NCI-H2171 (cell line): ENCODE data around the gene HOXA6.

Experiments
- DNase-seq: peaks from one replicate; lab custom pipeline; 2025; lab: John Stamatoyannopoulos, UW

HOXA6 gene

DNA sequence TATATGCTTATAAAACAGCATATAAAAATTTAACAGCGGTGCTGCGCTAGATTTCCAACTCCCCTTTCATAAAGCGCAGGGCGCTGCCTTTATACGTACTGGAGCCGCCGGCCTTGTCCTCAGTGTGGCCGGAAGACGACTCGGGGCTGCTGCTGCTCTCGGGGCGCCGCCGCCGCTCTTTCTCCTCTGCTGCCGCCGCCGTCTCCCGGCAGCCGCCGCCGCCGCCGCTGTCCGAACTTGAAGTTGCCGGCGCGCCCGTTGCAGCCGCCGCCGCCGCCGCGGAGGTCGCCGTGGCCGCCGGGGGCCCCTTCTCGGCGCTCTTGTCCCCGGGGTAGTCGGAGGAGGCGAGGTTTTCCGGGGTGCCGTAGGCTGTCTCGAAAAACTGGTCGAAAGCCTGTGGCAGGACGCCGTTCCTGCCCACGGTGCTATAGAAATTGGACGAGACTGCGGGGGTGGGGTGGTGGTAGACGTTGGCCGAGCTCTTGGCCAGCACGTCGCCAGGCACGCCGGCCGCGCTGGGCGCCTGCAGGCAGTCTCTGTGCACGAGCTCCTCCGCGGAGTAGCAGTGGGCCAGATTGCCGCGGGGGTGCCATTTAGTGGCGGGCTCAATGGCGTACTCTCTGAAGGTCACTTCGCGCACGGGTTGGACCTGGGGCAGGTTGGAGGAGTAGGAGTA, 36.9 kb upstream of the HOXA6 start:
- peak; percentile 25 for DNase-seq

DNA sequence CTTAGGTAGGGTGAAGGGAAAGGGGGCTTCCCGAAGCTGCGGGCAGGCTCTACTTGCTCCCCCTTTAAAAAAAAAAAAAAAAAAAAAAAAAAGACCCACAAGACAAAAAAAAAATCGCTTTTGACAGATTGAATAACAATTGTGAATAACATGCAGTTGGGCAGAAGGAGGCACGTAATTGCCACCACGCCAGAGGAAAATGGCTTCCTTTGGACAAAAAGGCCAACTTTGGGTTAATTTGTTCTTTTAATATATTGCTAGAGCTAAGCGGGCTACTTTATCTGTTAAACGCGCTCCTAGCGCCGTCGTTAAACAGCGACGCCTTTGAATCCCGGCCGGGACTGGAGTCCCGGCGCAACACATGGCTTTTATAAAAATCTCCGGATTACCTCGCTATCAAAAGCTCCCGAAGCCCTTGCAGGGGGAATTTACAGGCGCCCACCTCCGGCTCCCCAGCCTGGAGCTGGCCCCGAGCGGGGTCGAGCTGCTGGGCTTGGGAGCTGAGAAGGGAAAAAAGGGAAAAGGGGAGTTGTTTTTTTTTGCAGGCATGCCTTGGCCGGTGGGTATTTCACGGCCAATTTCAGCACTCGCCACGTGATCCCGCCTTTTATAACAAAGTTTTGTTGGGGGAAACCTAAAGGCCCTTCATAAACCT, 36.2 kb upstream of the HOXA6 start:
- DNase-seq = peak; percentile 50

DNA sequence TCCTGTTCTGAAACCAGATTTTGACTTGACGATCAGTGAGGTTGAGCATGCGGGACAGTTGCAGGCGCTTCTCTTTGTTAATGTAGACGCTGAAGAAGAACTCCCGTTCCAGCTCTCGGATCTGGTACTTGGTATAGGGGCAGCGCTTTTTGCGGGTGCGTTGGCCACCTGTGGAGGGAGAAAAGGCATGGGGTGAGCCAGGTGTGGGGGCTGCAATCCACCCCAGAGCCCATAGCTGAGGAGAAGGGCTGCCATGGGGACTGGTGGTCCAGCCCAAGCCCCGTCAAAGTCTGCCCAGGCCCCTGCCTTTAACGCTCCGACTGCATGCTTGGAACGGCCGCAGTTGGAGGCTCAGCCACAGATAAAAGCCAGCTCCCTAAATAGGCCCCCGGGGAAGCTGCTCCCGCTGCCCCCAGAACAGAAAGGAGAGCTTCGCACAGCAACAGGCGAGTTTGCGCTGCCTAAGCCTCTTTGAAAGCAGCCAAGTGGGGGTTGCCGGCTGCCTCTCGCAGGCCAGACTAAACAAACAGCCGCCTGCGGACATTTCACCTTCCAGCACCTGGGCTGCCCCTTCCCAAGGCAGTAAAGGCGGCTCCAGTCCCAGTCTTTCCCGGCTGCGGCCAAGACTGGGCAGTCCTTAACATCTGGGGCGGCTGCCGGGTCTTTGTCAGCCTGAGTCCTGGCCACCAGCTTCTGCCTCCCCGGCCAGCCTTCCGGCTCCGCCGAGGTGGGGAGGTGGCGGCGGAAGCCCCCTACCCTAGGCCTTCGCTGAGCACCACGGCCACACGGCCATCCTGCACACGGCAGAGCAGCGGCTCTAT, 35.5 kb upstream of the HOXA6 start:
- no peak for DNase-seq

DNA sequence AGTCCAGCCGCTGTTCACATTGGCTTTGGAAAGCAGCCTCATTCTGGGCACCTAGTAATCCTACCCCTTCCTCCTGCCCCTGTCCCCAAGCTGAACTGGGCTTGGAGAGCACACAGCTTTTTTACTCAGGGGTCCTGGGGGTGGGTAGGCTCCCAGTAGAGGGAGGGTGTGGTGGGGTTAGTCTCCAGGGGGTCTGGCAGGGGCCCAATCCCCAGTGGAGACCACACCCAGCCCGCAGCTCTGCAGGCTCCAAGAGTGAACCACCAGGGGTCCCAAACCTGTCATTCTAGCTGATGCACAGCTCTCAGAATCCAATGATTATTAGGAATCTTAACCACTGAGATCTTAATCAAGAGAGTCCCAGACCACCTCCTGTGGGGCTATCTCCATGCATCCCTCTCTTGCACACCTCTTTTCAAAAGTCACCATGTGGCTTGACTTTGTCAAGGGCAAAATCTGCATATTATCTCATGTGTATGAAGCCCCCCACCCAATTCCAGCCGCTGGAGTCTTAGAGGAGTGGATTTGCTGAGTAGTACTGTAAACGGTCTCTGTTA, 34.8 kb upstream of the HOXA6 start:
- DNase-seq = no peak

DNA sequence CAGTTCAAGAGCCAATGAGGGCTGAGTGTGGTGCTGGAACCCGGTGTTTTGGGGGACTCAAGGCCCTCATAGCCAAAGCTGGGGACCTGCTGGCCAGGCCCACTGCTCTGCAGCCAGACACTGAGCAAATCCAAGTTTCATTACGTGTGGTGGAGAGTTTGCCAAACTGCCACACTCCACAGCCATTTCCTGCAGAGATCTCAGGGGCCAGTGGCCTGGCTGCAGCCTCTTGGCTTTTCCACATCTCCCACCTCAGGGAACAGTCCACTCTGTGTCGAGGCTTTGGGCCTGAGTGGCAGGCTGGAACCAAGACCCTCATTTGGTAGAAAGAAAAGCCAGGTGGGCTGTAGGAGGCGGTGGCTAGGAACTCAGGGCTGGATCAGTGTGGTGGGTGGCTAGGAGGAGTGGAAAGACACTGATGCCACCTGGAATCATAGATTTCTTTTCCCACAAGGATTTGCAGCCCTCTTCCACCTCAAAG, 34.3 kb upstream of the HOXA6 start:
- DNase-seq = no peak

DNA sequence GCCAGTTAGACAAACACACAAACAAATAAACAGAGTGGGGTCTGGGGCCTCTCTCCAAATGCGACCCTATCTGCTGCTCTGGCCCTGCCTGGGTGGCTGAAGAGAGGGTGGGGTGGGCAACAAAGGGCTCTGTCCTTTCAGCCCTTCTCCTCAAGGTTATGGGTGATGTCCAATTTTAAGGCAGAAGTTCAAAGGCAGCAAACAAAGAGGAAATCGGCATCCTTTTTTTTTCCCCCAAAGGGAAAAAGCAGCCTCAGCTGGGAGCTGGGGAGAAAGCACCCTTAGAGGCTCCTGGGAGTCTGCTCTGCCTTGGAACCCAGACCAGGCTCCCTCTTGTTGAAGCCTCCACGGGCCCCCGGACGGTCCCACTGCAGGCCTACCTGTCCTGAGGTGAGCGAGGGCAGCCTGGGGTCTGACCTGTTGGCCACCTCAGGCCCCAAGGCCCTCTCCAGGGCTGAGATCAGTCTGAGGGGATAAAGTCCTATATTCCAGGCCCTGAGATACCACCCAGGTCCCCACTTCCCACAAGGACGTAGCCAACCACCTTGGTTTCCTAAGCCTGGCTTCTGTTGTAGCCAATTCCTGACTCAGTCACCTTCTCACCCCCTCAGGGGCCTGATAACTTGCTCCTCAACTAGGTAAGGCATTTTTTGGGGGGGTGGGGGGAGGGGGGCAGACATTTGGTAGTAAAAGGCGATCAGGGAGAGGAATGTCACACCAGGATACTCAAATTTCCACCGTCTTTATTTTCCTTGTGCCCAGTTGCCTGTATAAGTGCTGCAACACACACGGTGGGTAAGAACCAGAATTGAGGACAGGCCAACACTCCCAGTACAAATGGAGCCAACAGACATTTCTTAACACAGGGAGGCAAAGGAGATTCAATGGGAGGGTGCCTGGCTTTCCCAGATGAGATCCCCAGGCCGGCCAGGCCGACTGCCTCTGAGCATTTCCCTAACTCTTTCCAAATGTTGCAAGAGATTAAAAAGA, 33.2 kb upstream of the HOXA6 start:
- DNase-seq = no peak

DNA sequence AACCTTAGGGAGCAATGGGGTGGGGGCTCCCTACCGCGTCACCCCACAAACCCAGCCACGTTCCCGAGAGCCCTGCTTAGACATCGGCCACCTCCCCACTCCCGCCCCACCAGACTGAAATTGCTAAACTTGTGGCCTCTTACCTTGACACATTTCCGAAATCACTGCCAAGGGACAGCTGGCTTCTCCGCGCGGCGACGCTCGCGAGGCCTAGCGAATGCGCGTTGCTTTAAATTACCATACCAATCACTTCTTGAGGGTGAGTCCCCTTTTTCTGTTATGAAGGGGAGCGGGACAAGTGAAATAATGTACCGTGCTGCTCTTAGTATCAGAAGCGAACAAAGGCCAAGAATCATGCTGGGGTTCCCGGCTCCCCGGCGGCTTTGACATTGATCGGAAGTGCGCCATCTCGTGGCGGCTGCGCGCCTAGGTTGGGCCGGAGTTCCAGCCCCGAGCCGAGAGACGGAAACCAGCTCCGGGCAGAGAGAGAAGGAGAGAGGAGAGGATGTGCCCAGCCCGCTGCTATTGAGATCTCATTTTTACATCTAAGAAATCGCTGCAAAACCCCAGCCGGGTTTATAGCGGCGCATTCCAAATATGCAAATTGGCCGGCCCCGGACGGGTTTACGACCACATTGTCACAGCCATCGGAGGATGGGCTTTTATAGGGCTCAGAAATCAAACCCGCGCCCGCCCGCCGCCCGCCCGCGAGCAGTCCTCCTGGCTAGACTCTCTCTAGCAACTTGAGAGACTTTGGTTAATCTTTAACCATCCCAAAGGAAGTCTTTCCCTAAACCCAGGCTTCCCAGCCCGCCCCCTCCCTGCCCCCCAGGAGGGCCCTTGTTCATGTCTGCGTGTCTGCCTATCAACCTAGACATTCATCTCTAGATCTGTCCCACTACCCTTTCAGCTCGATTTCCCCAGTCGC, 32.2 kb upstream of the HOXA6 start:
- DNase-seq = peak; percentile 37

DNA sequence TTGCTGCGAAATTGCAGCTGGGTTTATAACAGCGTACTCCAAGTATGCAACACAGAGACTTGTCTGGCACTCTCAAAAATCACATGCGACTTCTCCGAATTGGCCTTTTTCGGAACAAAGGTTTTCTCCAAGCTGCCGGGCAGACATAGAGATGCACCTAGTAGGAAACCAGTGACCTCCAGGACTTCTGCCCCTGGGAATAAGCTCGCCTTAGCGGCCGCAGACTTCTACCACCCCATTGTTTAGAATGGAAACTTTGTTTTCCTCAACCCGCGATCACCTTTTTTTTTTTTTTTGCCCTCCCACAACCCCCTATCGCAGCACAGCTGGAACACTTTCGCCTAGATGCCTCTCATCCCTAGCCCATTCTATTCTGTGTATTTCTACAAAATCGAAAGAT, 31.5 kb upstream of the HOXA6 start:
- no peak for DNase-seq

DNA sequence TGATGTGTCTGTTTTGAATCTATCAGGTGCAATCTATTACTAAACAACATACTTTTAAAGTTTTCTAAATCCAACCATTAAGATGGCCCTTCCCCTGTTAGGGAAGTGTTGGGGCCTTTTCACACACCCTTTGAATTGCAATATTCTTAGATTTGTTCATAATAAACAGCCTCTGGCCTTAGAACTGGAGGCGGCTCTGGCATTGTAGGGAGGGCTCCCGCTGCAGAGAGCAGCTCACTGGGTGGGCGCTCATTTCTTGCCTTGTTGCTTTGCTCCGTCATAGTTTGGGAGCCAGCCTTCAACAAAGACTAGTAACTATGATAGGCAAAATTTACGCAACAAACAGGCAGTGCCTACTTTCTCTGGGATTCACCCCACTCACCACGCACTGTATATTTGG, 30.8 kb upstream of the HOXA6 start:
- no peak for DNase-seq

DNA sequence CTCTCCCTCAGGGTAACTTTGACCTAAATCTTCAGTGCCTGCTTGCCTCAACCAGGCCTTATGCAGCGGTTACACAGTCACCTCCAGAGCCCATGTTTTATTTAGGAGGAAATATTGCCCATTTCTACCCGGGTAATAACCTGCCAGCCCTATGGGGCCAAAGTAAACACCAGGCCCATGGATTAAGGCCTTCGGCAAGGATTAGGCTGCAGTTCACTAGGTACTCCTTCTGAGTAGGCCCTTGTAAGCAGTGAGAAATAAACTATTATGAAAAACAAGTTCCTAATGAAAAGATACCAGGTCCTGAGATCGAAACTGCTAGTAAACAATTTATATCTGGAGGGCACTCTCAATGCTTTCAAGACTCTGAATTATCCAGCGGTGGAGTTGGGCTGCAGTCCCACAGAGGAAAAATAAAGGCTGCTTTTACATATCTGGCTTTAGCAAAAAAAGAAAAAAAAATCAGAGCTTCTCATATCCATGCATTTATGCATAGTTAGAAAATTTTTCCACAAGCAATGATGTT, 30.3 kb upstream of the HOXA6 start:
- DNase-seq = no peak

DNA sequence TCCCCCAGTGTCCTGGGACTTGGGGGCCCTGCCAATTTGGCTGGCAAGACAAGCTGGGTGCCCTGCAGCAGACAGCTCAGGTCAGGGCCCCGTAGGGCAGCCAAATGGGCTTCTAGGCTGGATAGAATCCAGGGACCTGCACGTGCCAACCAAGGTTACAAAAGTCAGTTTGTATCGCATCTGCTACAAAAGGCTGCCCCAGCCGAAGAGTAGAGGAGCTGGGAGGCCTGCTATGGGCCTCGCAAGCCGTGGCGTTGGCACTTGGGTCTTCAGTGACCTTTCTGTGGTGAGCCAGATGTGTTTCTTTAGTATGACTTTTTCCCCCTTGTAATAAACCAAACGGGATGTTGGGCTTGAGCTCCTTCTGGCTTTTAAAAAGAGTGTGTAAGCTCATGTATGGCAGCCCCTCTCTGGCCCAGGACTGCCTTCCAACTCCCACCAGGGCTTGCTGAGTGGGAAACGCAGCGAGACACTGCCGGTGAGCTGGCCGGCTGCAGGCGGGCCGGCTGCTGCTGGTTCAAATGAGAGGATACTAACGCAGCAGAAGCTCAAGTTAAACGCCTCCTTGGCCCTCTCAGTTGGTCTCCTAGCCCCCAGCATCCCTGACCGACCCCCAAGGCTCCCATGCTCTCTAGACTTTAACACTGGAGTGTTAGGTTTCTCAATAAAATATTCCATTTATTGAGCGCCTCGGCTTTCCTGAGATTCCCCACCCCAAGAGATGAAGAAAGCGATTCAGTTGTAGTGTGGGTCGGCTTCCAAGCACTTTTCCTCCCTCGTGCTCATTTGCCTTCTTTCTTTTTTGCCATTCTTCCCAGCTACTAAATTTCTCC, 29.6 kb upstream of the HOXA6 start:
- DNase-seq = no peak

DNA sequence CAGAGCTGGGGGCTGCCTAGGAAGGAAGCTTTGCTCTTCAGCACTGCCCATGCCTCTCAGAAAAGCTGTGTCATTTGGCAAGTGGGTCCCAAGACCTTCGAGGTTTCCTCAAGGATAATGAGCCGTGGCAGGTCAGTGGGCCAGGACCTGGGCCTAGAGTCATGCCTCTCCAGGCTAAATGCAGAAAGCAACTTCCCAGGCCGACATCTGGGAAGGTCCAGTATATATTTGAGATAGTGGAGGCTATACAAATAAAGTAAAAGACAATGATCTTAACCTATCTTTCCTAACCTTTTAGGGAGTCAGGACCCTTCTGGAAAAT, 28.9 kb upstream of the HOXA6 start:
- DNase-seq = no peak

DNA sequence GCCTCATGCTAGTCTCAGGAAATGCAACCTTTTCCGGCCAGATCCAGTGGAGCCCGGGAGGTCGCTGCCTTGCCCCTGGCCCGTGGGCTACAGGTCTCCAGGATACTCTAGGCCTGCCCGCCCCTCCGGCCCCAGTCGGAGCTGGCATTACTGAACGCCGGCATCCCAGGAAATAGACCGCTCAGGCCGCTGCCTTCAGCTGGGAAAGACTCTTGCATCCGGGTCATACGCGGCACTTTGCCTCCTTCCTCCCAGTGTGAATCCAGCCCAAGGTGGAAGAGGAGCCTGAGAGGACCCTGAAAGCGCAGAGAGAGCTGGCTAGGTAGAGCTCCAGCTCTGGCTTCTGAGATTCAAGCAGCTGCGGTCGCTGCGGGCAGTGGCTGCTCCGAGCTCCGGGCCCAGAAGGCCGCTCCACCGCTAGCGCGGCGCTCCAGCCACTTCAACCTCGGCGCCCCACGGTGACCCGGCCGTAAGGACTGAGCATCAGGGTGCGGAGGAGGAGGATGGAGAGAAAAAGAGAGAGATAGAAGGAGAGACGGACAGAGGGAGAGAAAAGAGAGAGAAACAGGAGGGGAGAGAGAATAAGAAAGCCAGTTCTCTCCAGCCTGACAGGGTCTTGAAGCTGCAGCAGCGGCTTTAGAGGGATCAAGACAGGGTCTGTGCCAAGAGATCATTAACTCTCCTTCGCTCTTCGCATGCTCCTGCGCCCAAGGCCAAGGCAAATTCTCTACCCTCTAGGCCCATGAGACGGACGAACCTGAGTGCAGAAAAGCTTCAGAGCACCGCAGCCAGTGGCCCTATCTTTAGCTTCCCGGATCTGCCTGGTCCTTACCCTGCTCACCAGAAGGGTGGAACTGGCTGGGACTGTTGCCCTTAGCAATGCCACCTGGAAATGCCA, 28.3 kb upstream of the HOXA6 start:
- no peak for DNase-seq

DNA sequence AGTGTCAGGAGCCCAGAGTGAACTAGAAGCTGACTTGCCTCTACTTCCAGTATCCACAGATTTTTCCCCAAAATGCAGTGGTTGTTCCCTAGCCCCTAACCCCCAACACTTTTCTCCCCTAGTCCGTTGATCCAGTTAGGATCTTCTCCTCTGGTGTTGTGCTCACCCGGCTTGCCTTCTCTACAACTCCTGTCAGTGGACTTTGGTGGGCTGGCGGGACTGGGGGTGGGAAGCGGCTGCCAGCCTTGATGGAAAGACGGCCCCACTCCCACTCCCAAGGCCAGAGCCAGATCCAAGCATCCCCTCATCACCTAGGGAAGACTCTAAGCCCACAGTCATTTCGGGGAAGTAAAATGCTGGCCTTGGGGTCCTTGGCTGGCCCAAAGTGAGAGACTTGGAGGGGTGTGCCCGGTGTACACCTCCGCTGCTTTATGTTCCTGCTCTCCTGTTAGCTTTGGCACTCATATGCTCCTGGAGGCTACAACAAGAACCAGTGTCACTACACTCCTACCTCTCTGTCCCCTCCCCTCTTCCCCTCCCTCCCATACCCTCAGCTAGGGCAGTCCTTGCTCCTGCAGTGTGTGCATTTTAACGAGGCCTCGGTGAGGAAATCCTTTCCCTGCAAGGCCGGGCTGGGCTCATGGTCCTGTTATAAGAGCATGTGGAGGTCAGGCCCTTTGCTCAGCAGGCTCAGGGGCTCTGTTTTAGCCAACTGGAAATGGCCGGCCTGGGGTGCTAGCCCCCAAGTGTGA, 27.5 kb upstream of the HOXA6 start:
- no peak for DNase-seq

DNA sequence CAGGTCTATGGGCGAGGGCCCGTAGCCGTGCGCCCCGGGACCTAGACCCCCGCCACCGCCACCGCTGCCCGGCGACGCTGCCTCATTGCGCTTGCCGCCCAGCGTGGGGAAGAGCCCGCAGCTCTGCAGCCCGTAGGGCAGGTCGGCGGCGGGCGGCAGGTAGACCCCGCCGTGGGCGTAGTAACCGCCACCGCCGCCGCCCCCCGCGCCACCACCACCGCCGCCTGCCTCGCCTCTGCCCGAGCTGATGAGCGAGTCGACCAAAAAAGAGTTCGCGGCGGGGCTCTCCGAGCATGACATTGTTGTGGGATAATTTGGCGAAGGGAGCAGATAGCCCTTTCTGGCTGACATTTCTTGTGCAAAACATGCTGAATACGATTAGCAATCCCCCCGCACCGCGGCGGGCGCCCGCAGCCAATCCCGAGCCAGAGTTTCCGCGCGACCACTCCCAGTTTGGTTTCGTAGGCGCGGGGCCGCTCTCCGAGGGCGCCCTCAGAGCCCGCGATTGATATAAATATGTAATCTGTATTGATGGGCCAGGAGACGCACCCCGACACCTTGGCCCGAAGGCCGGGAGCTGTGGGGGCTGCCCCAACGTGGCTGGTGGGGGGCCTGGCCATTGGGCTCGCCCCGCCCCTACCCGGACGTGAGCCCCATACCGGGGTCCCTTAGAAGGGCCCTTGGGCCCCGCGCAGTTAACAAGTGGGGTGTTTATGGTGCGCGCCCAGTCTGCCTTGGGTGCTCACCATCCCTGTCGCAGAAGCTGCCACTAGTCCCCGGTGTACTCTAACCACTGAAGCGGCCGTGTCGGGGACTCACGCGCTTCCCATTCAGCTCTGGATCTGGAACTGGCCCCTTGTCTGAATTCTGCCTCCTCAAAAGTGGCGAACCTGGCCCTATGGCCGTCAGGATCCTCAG, 26.6 kb upstream of the HOXA6 start, which contains the start of gene HOXA10:
Gene HOXA10, minus strand, starts transcription at position 365 of the 918 bp plus-strand sequence. Its CDS starts 14 bp downstream, at position 351.
- DNase-seq = peak; percentile 7

DNA sequence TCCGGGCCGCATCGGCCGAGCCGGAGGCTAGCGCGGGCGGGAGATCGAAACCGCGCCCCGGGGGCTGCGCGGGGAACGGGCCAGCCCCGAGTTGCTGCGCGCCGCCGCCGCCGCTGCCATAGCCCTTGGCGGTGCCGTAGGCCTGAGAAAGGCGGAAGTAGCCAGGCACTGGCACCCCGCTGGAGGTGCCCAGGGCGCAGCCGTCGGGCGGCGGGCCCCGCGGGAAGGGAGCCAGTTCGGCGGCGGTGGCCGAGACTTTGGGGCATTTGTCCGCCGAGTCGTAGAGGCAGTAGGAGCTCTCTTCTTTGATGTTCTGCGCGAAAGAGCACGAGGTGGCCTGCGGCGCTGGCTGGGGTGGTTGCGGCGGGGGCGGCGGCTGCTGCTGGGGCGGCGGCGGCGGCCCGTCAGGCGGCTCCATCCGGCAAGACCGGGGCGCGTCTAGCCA, 26.0 kb upstream of the HOXA6 start:
- DNase-seq = peak; percentile 5
